GM12801 (cell line): ENCODE results near the gene OPN1SW.

Experiments
- TF ChIP-seq, protein P1 (sequence below): IDR thresholded peaks from one replicate; pipeline ENCODE4 v1.5.1; 2011; ENCODE audit warnings: control low read depth; ENCODE audit not compliant: insufficient read length; ENCODE audit errors: extremely low read depth

OPN1SW gene

DNA sequence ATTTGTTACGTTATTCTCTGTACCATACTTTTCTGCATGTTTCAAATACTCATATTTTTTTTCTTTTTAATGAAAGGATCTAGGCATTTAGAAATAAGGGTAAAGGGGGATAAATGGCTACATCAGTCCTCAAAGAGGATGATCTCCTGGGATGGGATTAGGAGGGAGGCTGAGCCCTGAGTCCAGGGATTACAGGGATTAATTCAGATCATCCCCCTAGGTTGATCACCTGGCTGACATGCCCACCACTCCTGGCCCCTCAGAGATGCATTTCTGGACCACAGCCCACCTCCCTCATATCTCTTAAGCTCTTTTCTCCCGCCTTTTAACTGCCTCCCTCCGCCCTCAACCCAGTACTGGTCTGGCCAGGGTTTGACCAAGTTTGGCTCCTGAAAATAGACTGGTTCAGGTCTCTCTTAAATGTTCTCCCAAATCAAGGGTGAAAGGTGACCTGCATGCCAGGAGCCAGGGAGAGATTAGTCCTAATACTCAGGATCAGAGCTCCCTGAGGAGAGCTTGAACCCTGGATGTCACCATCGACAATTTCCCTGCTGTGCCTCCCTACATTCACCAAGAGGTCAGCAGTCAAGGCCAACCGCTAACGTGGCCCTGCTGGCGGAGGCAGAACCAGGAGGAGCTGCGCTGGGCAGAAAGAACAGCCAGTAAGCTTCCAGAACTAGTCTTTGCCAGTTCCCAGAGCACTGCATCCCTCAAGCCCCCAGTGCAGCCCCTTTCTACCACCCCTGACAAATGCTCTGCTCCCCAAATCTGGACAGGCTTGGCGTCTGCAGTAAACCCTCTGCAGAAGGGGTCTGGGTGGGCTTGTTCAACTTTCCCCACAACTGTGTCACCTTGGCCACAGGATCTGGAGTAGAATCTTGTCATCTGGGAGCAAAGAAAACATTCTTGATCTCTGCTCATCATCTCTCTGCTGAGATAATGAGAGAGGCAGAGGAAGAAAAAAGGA, 13.1 kb upstream of the OPN1SW start:
- TF ChIP-seq, protein P1, sequence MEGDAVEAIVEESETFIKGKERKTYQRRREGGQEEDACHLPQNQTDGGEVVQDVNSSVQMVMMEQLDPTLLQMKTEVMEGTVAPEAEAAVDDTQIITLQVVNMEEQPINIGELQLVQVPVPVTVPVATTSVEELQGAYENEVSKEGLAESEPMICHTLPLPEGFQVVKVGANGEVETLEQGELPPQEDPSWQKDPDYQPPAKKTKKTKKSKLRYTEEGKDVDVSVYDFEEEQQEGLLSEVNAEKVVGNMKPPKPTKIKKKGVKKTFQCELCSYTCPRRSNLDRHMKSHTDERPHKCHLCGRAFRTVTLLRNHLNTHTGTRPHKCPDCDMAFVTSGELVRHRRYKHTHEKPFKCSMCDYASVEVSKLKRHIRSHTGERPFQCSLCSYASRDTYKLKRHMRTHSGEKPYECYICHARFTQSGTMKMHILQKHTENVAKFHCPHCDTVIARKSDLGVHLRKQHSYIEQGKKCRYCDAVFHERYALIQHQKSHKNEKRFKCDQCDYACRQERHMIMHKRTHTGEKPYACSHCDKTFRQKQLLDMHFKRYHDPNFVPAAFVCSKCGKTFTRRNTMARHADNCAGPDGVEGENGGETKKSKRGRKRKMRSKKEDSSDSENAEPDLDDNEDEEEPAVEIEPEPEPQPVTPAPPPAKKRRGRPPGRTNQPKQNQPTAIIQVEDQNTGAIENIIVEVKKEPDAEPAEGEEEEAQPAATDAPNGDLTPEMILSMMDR, result no peak

DNA sequence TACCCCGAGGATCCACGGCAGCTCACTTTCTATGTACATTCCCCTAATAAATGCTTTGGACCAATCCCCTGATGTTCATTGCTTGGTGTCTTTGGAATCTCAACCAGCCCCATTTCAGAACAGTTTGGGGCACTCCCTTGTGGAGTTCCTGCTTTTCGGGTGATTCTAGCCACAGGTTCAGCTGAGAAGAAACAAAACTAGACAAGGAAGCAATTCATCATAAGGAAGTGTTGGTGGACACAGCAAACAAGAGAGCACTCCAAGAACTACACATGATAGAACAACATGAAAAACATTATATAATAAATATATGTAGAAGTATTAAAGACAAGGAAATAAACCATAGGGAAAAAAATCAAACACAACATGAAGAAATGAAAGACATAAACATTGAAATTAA, 10.1 kb upstream of the OPN1SW start:
- TF ChIP-seq, protein P1, result no peak

DNA sequence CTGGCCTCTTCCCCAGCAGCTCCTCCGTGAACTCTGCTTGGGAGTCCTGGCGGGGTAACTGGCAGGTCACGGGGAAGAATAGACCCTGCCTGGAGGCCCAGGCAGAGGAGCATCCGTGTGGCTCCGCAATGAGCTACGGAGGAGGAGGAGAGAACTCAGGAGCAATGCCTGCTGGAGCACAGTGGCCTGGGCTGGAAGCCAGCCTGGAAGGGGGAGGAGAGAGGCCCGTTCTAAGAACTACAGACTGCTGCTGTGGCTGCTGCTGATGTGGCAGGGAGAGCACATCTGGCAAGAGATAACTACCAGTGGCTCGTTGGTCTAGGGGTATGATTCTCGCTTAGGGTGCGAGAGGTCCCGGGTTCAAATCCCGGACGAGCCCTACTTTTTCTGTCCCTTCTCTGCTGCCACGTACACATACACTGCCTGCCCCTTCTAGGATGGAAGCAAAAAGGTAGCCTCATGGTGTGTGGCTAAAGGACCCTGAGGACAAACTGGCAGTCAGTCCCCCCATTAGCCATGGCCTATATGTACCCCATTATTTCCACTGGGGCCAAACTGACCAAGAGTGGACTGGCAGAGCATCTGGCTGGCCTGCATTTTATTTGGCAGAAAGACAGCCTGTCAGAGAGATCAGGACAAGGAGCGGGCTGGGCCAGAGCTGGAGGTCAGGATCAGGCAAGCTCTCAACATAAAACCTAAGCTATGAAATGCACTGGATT, 7.7 kb upstream of the OPN1SW start:
- TF ChIP-seq, protein P1, result no peak

DNA sequence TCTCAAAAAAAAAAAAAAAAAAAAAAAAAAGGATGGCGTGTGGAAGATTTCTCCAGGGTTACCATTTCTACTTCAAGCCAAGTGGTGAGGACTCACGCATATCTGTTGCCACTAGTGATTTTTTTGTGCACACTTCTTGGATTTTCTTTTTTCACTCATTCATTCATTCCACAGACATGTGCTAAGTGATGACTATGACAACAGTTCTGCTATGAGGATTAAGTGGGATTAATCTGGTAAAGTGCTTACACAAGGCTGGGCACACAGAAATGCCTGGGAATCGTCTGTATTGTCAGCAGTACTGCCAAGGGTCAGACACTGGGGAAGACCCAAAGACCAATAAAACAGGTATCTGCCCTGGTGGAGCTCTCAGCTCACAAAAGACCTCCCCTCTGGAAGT, 6.3 kb upstream of the OPN1SW start:
- TF ChIP-seq, protein P1, result no peak

DNA sequence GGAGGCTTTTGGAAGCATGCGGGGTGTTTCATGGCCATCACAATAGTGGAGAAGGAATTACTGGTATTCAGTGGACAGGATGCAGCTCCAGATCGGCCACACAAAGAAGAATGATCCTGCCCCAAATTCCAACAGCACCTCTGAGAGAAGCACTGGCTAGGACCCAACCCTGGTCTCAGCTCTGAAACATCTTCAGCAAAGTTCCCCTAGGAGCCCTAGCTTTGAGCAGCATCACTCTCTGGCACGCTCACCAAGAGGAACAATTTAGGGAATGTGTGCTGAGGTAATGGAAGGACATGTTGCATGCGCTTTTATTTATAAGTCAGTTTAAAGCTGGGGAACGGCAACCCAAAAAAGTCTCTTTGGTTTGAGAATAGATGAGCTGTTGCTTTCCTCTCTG, 5.5 kb upstream of the OPN1SW start:
- TF ChIP-seq, protein P1, result no peak

DNA sequence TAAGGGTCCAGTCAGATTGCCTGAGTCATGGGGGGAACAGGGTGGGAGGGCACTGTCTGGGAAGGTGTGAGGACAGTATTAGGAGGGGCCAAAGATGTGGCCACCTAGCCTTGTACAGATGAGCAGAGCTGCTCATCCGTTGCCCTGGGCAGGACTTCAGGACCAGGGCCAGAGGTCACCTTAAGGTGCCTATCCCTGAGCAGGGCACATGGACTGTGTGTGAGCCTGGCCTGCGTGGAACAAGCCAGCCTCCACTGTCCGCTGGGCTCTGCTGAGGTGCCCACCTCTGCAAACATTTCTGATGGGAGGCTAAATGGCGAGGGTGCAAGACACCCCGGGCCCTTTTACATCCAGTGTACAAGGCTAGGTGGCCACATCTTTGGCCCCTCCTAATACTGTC, 3.4 kb upstream of the OPN1SW start:
- TF ChIP-seq, protein P1, result no peak

DNA sequence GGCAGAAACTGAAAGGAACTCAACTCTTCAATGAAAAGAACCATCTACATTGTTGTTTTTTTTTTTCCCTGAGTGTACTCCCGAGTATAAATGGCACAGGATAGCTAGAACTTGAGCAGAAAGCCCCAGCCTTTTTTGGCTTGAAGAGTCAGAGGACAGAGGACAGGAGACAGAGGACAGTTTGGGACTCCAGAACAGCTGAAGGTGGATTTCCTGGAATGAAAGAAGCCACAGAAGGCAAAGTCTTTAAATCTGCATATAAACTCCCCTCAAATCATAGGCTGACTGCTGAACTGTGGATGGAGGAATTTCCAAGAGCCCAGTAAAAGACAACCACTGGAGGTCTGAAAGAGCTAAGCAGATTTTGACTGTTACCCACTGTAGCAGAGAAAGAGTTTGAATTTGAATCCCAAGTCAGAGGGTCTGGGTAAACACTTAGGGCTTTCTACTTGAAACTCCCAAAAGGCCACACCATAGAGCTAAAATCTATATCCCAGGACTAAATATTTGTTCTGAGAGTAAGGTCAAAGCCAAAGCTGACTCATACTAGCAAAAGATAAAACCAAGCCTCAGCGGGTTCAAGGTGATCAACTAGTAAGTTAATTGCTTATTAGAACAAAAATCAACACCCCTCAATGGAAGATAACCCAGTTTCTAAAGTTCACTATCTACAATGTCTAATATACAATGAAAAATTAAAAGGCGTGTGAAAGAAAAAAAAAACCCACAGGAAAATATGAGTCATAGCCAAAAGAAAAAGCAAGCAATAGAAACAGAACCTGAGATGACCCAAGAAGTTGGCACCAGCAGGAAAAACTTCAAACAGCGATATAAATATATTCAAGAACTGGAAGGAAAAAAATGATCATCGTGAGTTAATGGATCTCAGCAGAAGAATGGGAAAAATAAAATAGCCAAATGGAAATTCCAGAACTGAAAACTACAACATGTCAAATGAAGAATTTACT, 1.8 kb upstream of the OPN1SW start:
- TF ChIP-seq, protein P1, result no peak
